Measurements from ENCODE around the gene ANKLE1. TPM values are rescaled to one million over a fixed set of nuclear protein-coding genes. Genes with fewer than 3 reads are reported as not detected.
"Not testable (repeated sequence)": the region's sequence is repeated elsewhere in the genome, so short reads cannot be mapped to it uniquely, and the experiment has no call there.

Gene ANKLE1
- total RNA-seq, 1 experiment from 2014 or later: 0.60 TPM

DNA sequence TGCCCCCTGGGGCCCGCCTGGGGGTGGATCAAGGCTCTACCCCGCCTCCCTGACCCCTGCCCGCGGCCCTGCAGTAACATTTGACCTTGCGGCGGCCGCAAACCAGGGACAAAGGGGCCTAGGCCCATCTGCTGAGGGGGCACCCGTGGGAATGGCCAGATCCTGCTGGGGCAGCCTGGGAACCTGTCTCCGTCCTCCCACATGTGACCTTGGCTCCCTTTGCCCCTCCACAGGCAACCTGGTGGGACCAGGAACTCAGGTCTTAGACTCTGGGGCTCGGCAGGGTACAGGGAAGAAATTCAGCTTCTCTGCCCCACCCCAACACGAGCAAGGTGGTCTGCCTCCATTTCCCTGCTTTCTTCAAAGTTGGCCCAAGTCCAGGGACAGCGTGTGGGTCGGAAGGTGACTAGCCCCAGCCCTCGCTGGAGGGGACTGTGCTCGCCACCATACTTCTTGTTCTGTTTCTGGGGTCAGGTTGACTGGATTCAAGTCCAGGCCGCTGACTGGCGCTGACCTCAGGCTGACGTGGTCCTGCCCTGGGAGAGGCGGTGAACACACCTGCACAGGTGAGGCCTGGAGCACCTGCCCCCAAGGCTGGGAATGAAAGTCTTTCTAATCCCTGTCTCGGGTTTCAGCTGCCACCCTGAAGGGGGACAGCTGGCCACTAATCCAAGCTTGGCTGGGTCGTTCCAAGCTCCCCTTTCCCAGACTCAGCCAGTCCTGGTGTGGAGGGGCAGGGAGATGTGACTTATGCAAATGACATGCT is 33.5 kb upstream of the ANKLE1 start:
- DNase-seq (ENCODE audit: low spot score): no peak

DNA sequence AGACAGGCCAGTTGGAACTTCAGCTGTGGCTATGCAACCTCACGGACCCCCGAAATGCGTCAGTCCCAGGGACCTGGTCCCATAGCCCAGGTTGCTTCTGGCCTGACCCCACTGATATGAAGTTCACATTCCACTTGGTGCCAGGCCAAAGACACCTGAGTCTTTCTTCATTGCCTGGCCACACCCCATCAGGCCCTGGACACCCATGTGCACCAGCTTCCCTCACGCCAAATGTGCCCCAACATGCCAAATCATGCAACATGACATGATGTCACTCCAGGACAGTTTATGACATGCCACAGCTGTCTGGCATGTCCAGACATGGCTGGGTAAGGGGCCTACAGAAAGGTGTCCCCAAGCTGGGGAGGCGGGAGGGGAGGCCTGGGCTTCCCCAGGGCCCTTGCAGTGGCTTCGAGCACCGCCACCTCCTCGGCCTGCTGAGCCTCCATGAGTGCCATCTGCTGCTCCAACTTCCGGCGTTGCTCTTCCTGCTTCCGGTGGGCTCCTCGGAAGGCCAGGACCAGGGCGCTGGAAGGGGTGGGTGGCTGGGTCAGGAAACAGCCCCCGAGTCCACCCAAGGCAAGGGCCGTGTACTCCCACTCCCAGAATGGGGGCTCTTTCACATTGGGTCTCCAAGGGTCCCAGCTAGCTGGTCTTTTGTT is 31.7 kb upstream of the ANKLE1 start:
- no peak for DNase-seq (ENCODE audit: low spot score)

GRCh38 chr19:17254636-17255035 is 27.1 kb upstream of the ANKLE1 start:
- no peak for DNase-seq (ENCODE audit: low spot score)

GRCh38 chr19:17255150-17255621 is 26.5 kb upstream of the ANKLE1 start:
- DNase-seq (ENCODE audit: low spot score): no peak

GRCh38 chr19:17256130-17256529 is 25.6 kb upstream of the ANKLE1 start:
- no peak for DNase-seq (ENCODE audit: low spot score)

- peak; percentile 44 for DNase-seq (ENCODE audit: low spot score)
These were observed 22.5 kb upstream of the ANKLE1 start for GRCh38 chr19:17259118-17259780.

DNA sequence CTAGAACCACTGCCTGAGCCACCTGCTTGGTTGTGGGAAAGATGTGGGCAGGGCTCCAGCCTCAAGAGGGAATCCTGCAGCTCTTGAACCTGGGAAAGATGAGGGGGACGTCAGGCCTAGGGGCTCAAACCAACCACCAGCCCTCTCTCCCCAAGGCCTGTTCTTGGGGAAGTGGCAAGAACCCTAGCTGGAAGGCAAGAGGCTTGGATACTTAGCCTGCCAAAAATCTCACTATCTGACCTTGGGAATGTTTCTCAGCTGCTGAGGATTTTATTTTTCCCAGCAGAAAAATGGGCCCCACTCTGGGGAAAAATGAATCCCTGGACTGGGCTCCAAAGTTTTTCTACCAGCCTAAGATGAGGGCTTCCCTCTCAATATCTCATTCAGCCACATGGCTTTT is 21.8 kb upstream of the ANKLE1 start:
- no peak for DNase-seq (ENCODE audit: low spot score)

DNA sequence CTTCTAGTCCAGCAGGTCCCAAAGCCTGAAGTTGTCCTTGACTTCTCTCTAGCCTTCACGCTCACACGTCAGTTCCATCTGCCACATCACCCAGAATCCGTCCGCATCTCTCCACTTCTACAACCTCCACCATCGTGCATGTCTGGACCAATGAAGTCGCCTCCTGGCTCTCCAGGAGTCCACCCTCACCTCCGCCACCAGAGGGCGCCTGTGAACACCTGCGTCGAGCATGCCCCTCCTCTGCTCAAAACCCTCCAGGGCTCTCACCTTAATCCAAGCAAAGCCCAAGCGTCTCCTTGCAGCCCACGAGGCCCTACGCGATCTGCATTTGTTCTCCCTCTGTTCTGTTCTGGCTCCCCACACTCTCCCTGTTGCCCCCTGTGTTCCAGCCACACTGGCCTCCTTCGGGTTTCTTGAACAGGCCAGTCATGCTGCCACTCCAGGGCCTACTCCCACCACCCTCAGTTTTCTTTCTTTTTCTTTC is 20.8 kb upstream of the ANKLE1 start:
- DNase-seq (ENCODE audit: low spot score): peak; percentile 75

DNA sequence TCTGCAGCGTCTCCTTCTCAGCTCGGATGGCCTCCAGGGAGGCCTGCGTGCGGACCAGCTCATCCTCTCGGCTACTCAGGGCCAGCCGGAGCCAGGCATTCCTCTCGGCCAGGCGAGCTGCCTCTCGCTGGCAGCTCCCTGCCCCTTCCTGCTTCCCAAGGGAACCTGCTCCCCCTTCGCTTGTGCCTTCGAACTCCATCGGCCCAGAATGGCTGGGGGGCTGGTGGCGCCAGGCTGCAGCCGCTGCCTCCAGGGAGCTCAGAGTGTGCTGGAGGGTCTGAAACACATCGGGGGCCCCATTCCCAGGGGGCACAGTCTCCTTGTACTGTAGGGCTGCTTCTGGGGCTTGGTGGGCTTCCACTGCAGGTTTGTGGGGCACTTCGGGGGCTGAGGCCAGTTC is 19.1 kb upstream of the ANKLE1 start:
- DNase-seq (ENCODE audit: low spot score): no peak

GRCh38 chr19:17263712-17264640 is 17.7 kb upstream of the ANKLE1 start:
- no peak for DNase-seq (ENCODE audit: low spot score)

GRCh38 chr19:17264641-17264979 is 17.1 kb upstream of the ANKLE1 start, which contains the start of gene USHBP1:
Gene USHBP1, minus strand, starts transcription at chr19:17264745. Its CDS starts 446 bp downstream, at chr19:17264299.
- no peak for DNase-seq (ENCODE audit: low spot score)

DNA sequence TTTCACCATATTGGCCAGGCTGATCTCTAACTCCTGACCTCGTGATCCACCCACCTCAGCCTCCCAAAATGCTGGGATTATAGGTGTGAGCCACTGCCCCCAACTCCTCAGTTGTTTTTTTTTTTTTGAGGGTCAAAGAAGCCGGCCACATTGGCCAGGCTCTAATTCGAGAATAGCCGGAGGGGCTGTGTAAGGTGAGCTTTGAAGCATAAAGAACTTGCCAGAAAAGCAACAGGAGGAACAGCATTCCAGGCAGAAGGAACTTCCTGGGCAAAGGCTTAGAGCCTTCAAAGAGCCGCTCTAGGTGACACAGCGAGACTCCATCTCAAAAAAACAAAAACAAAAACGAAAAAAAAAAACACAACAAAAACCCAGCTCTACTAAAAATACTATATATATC is 15.7 kb upstream of the ANKLE1 start:
- no peak for DNase-seq (ENCODE audit: low spot score)

- DNase-seq (ENCODE audit: low spot score): no peak
These were observed 15.1 kb upstream of the ANKLE1 start for GRCh38 chr19:17266589-17266974.

GRCh38 chr19:17266975-17267788 is 14.5 kb upstream of the ANKLE1 start, which contains the start of gene BABAM1:
Gene BABAM1, plus strand, starts transcription at chr19:17267443. Its CDS starts 1,364 bp downstream, at chr19:17268807.
- DNase-seq (ENCODE audit: low spot score): peak; percentile 99

- no peak for DNase-seq (ENCODE audit: low spot score)
These were observed 12.9 kb upstream of the ANKLE1 start for GRCh38 chr19:17268754-17269153.

- not testable (repeated sequence) for DNase-seq (ENCODE audit: low spot score)
These were observed 6.8 kb upstream of the ANKLE1 start for GRCh38 chr19:17274892-17275291.

- no peak for DNase-seq (ENCODE audit: low spot score)
These were observed 6.1 kb upstream of the ANKLE1 start for GRCh38 chr19:17275441-17276175.

GRCh38 chr19:17279436-17279835 is 2.3 kb upstream of the ANKLE1 start:
- no peak for DNase-seq (ENCODE audit: low spot score)

GRCh38 chr19:17282488-17283125 is 906 bp downstream of the ANKLE1 start:
- DNase-seq (ENCODE audit: low spot score): peak; percentile 80

All from A172 (cell line).